ENCODE results near the gene PKDCC.

The PKDCC gene

DNA sequence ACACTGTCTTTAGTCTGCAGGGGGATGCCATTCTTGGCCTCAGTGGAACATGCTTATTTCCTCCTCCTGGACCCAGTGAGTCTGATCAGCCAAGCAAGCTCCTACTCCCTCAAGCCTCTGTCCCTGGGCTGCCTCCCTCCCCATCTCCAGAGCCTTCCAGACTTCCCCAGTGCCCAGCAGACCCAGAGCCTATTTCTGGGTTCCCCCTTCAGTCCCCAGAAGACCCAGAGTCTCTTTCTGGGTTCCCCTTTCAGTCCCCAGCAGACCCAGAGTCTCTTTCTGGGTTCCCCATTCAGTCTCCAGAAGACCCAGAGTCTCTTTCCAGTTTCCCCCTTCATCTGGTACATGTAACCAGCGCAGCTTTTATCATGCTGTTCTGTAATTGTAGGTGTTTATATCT, 17.0 kb upstream of the PKDCC start:
- peak overlapping the region; percentile 13 for H2BK5ac ChIP-seq (ENCODE audit: low read length)
- no peak overlapping the region for H2BK15ac ChIP-seq (ENCODE audit: low read length)
- no peak overlapping the region for H4K91ac ChIP-seq (ENCODE audit: low read depth, low read length, poor library complexity)
- no peak overlapping the region for H3K4ac ChIP-seq (ENCODE audit: low read length)
- no peak overlapping the region for H4K8ac ChIP-seq (ENCODE audit: low read depth, low read length)
- H3K23ac ChIP-seq (ENCODE audit: low read depth, low read length, poor library complexity), result no peak overlapping the region
- no peaks in the 10 kb centered on the region for H3K79me1 ChIP-seq (ENCODE audit: low read depth, low read length)
- H3K4me3 ChIP-seq (ENCODE audit: low read length in 2 of 2), result no peak overlapping the region
- H2AFZ ChIP-seq (ENCODE audit: low read length), result peak overlapping the region; percentile 76
- no peak overlapping the region for H3K4me2 ChIP-seq (ENCODE audit: insufficient read depth, low read length, poor library complexity, severe bottlenecking)
- peak overlapping the region; percentile 84 for H3K18ac ChIP-seq (ENCODE audit: low read length)
- DNase-seq (ENCODE audit: low spot score), result no peak
- H3K4me1 ChIP-seq (ENCODE audit: control insufficient read depth in 2 of 2, insufficient read depth in 1 of 2, low read depth in 1 of 2, low read length in 2 of 2), result peaks cover 27 to 39% of the 10 kb centered on the region in 2 donors
- H3K36me3 ChIP-seq (replicated peaks in 1 of 2; ENCODE audit: control insufficient read depth in 2 of 2, insufficient read depth in 2 of 2, low read length in 2 of 2), result no peaks in the 10 kb centered on the region
- H2AK5ac ChIP-seq (ENCODE audit: low read depth, low read length), result peak overlapping the region; percentile 44
- H3K9ac ChIP-seq (ENCODE audit: low read depth, low read length, poor library complexity), result no peak overlapping the region
- WGBS, 2 donors (ENCODE audit: extremely low coverage in 2 of 2, insufficient read length in 2 of 2, insufficient replicate concordance in 1 of 2), result no CpG with 5 or more reads among the region's 1 CpG
- H2BK12ac ChIP-seq (ENCODE audit: low read length), result no peak overlapping the region
- no peak overlapping the region for H3K14ac ChIP-seq (ENCODE audit: low read length)
- no peaks in the 10 kb centered on the region for H3K9me3 ChIP-seq (replicated peaks in 1 of 2; ENCODE audit: control insufficient read depth in 2 of 2, insufficient read depth in 1 of 2, low read depth in 1 of 2, low read length in 2 of 2)
- peak overlapping the region; percentile 97 for H3K27ac ChIP-seq (replicated peaks; ENCODE audit: low read length)
- peak overlapping the region; percentile 6 for H2BK120ac ChIP-seq (ENCODE audit: low read depth, low read length)
- no peaks in the 10 kb centered on the region for H3K27me3 ChIP-seq (ENCODE audit: control insufficient read depth in 3 of 3, insufficient read depth in 3 of 3, low read depth in 1 of 3, low read length in 3 of 3)

DNA sequence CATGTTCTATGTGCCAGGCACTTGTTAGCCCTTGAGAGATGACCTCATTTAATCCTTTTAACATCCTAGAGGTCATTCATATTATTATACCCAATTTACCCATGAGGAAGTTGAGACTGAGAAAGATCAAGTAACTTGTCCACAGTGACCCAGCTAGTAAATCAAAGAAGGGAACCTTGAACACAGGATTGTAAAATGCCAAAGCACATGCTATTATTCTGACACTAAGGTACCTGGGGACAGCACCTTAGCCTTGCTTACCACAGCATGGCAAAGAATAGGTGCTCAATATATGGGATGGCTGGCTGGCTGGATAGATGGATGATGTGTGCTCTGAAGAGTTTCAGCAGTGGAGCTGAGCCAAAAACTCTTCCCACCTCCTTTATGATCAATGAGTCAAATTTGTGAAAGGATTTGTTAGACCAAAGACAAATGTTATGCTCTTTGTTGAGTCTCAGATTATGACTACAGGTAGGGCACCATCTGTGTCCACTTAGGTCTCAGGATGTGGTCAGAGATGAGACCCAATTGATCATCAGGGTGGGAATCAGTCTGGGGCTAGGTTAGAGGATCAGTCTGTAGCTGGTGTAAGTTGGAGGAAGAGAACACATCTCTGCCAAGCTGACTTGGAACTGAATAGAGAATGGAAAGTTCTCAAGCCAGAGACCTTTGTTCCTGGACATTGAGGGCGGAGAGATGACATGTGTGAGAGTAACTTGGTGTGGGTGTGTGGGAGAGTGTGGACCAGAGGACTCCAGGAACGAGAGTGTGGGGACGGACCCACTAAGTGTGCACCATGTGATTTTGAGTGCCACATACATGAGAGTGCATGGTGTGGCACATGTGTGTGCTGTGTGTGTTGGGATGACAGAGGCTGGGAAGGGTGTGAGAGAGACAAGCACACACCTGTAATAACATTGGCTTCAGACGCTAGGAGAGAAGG, 16.3 kb upstream of the PKDCC start:
- Histone ChIP-seq H2AK5ac (ENCODE audit: low read depth, low read length) (peak overlapping the region; percentile 50), H3K27ac (replicated peaks; ENCODE audit: low read length) (peak overlapping the region; percentile 58), H4K8ac (ENCODE audit: low read depth, low read length) (no peak overlapping the region), H3K14ac (ENCODE audit: low read length) (no peak overlapping the region), H3K18ac (ENCODE audit: low read length) (peak overlapping the region; percentile 89), H3K36me3 (replicated peaks in 1 of 2; ENCODE audit: control insufficient read depth in 2 of 2, insufficient read depth in 2 of 2, low read length in 2 of 2) (no peaks in the 10 kb centered on the region), H2BK120ac (ENCODE audit: low read depth, low read length) (peak overlapping the region; percentile 16), H3K23ac (ENCODE audit: low read depth, low read length, poor library complexity) (no peak overlapping the region), H2BK12ac (ENCODE audit: low read length) (peak overlapping the region; percentile 84), H3K4me2 (ENCODE audit: insufficient read depth, low read length, poor library complexity, severe bottlenecking) (no peak overlapping the region), H3K4me3 (ENCODE audit: low read length in 2 of 2) (no peak overlapping the region), H2BK15ac (ENCODE audit: low read length) (no peak overlapping the region), H3K79me1 (ENCODE audit: low read depth, low read length) (no peaks in the 10 kb centered on the region), H2AFZ (ENCODE audit: low read length) (no peak overlapping the region), H3K27me3 (ENCODE audit: control insufficient read depth in 3 of 3, insufficient read depth in 3 of 3, low read depth in 1 of 3, low read length in 3 of 3) (no peaks in the 10 kb centered on the region), H3K9me3 (replicated peaks in 1 of 2; ENCODE audit: control insufficient read depth in 2 of 2, insufficient read depth in 1 of 2, low read depth in 1 of 2, low read length in 2 of 2) (no peaks in the 10 kb centered on the region), H3K4me1 (ENCODE audit: control insufficient read depth in 2 of 2, insufficient read depth in 1 of 2, low read depth in 1 of 2, low read length in 2 of 2) (peaks cover 27 to 39% of the 10 kb centered on the region in 2 donors), H3K4ac (ENCODE audit: low read length) (no peak overlapping the region), H3K9ac (ENCODE audit: low read depth, low read length, poor library complexity) (no peak overlapping the region), H2BK5ac (ENCODE audit: low read length) (no peak overlapping the region), H4K91ac (ENCODE audit: low read depth, low read length, poor library complexity) (no peak overlapping the region)
- DNase-seq (ENCODE audit: low spot score), result no peak
- no CpG with 5 or more reads among the region's 4 CpGs for WGBS, 2 donors (ENCODE audit: extremely low coverage in 2 of 2, insufficient read length in 2 of 2, insufficient replicate concordance in 1 of 2)

DNA sequence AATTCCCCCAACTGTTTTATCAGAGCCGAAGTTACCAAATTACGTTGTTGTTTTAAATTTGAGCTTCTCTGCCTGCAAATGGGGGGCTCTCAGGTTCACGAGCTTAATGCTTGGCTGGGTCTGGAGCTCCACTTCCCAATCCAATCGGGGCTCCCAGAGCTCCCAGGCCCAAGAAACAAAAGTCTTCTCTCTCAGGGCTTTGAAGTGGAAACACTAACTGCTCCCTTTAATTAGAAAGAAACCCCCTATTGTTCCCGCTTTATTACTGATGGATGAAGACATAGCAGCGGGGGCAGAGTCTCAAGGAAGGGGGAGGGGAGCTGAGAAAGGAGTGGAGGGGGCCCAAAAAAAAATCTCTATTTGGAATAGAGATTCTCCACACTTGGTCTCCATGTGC, 15.6 kb upstream of the PKDCC start:
- H2BK15ac ChIP-seq (ENCODE audit: low read length), result no peak overlapping the region
- no peaks in the 10 kb centered on the region for H3K36me3 ChIP-seq (replicated peaks in 1 of 2; ENCODE audit: control insufficient read depth in 2 of 2, insufficient read depth in 2 of 2, low read length in 2 of 2)
- no peak overlapping the region for H4K91ac ChIP-seq (ENCODE audit: low read depth, low read length, poor library complexity)
- no peak overlapping the region for H3K4me3 ChIP-seq (ENCODE audit: low read length in 2 of 2)
- peak overlapping the region; percentile 72 for H3K27ac ChIP-seq (replicated peaks; ENCODE audit: low read length)
- H2BK5ac ChIP-seq (ENCODE audit: low read length), result no peak overlapping the region
- no CpG with 5 or more reads among the region's 6 CpGs for WGBS, 2 donors (ENCODE audit: extremely low coverage in 2 of 2, insufficient read length in 2 of 2, insufficient replicate concordance in 1 of 2)
- H2BK120ac ChIP-seq (ENCODE audit: low read depth, low read length), result peak overlapping the region; percentile 16
- no peaks in the 10 kb centered on the region for H3K79me1 ChIP-seq (ENCODE audit: low read depth, low read length)
- no peak overlapping the region for H3K14ac ChIP-seq (ENCODE audit: low read length)
- no peak overlapping the region for H3K4ac ChIP-seq (ENCODE audit: low read length)
- H2AFZ ChIP-seq (ENCODE audit: low read length), result no peak overlapping the region
- H4K8ac ChIP-seq (ENCODE audit: low read depth, low read length), result no peak overlapping the region
- no peaks in the 10 kb centered on the region for H3K27me3 ChIP-seq (ENCODE audit: control insufficient read depth in 3 of 3, insufficient read depth in 3 of 3, low read depth in 1 of 3, low read length in 3 of 3)
- no peak overlapping the region for H3K4me2 ChIP-seq (ENCODE audit: insufficient read depth, low read length, poor library complexity, severe bottlenecking)
- no peak overlapping the region for H2BK12ac ChIP-seq (ENCODE audit: low read length)
- no peak for DNase-seq (ENCODE audit: low spot score)
- H2AK5ac ChIP-seq (ENCODE audit: low read depth, low read length), result peak overlapping the region; percentile 50
- H3K23ac ChIP-seq (ENCODE audit: low read depth, low read length, poor library complexity), result no peak overlapping the region
- no peaks in the 10 kb centered on the region for H3K9me3 ChIP-seq (replicated peaks in 1 of 2; ENCODE audit: control insufficient read depth in 2 of 2, insufficient read depth in 1 of 2, low read depth in 1 of 2, low read length in 2 of 2)
- no peak overlapping the region for H3K9ac ChIP-seq (ENCODE audit: low read depth, low read length, poor library complexity)
- H3K4me1 ChIP-seq (ENCODE audit: control insufficient read depth in 2 of 2, insufficient read depth in 1 of 2, low read depth in 1 of 2, low read length in 2 of 2), result peaks cover 27 to 39% of the 10 kb centered on the region in 2 donors
- H3K18ac ChIP-seq (ENCODE audit: low read length), result no peak overlapping the region

- Histone ChIP-seq H3K27me3 (ENCODE audit: control insufficient read depth in 3 of 3, insufficient read depth in 3 of 3, low read depth in 1 of 3, low read length in 3 of 3) (no peaks in the 10 kb centered on the region), H3K79me1 (ENCODE audit: low read depth, low read length) (no peaks in the 10 kb centered on the region), H4K91ac (ENCODE audit: low read depth, low read length, poor library complexity) (no peak overlapping the region), H2BK5ac (ENCODE audit: low read length) (no peak overlapping the region), H3K4me3 (ENCODE audit: low read length in 2 of 2) (no peak overlapping the region), H2BK120ac (ENCODE audit: low read depth, low read length) (no peak overlapping the region), H3K4ac (ENCODE audit: low read length) (no peak overlapping the region), H2BK15ac (ENCODE audit: low read length) (no peak overlapping the region), H2AK5ac (ENCODE audit: low read depth, low read length) (no peak overlapping the region), H4K8ac (ENCODE audit: low read depth, low read length) (no peak overlapping the region), H3K9me3 (replicated peaks in 1 of 2; ENCODE audit: control insufficient read depth in 2 of 2, insufficient read depth in 1 of 2, low read depth in 1 of 2, low read length in 2 of 2) (no peaks in the 10 kb centered on the region), H2AFZ (ENCODE audit: low read length) (no peak overlapping the region), H3K18ac (ENCODE audit: low read length) (peak overlapping the region; percentile 91), H3K27ac (replicated peaks; ENCODE audit: low read length) (peak overlapping the region; percentile 72), H3K14ac (ENCODE audit: low read length) (no peak overlapping the region), H3K23ac (ENCODE audit: low read depth, low read length, poor library complexity) (no peak overlapping the region), H3K4me2 (ENCODE audit: insufficient read depth, low read length, poor library complexity, severe bottlenecking) (no peak overlapping the region), H3K4me1 (ENCODE audit: control insufficient read depth in 2 of 2, insufficient read depth in 1 of 2, low read depth in 1 of 2, low read length in 2 of 2) (peaks cover 27 to 39% of the 10 kb centered on the region in 2 donors), H2BK12ac (ENCODE audit: low read length) (peak overlapping the region; percentile 77), H3K36me3 (replicated peaks in 1 of 2; ENCODE audit: control insufficient read depth in 2 of 2, insufficient read depth in 2 of 2, low read length in 2 of 2) (no peaks in the 10 kb centered on the region), H3K9ac (ENCODE audit: low read depth, low read length, poor library complexity) (no peak overlapping the region)
- no peak for DNase-seq (ENCODE audit: low spot score)
- no CpG with 5 or more reads among the region's 11 CpGs for WGBS, 2 donors (ENCODE audit: extremely low coverage in 2 of 2, insufficient read length in 2 of 2, insufficient replicate concordance in 1 of 2)
Observed at GRCh38 chr2:42032745-42033144, 15.1 kb upstream of the PKDCC start.

Data from neuronal stem cell (in vitro differentiated cells).